Fibroblast of lung (primary cell): Measurements from ENCODE around the gene MTHFD2L. TPM values are rescaled to one million over a fixed set of nuclear protein-coding genes. Genes with fewer than 3 reads are reported as not detected.
A peak's percentile ranks its signal among the peaks of the same experiment; 100 is the strongest.

Experiments used
- DNase-seq, 2 donors: peaks; one replicate each; pipeline versions ENCODE4 v3.0.0 to v3.0.0-alpha.2; 2010; ENCODE audit warnings: low read depth in 2 of 2
- H2AFZ ChIP-seq: 2 replicates; pipeline ENCODE4 v1.5.1; 2012; ENCODE audit warnings: low read length, control low read depth, inconsistent platforms
- H3K27ac ChIP-seq: 2 replicates; pipeline ENCODE4 v1.5.1; 2011; ENCODE audit warnings: low read length, control low read depth; ENCODE audit not compliant: insufficient read depth
- H3K27me3 ChIP-seq: 2 replicates; pipeline ENCODE4 v1.5.1; 2011; ENCODE audit warnings: mild to moderate bottlenecking, low read length; ENCODE audit not compliant: control insufficient read depth, insufficient read depth
- H3K36me3 ChIP-seq: 2 replicates; pipeline ENCODE4 v1.5.1; 2011; ENCODE audit warnings: low read length; ENCODE audit not compliant: control insufficient read depth, insufficient read depth
- H3K4me1 ChIP-seq: 2 replicates; pipeline ENCODE4 v1.5.1; 2011; ENCODE audit warnings: low read length; ENCODE audit not compliant: control insufficient read depth, insufficient read depth; ENCODE audit errors: extremely low read depth
- H3K4me2 ChIP-seq: 2 replicates; pipeline ENCODE4 v1.5.1; 2011; ENCODE audit warnings: low read length, control low read depth; ENCODE audit not compliant: insufficient read depth; ENCODE audit errors: extremely low read depth
- H3K4me3 ChIP-seq, 4 experiments: fragments of 200-600 bp in 1 of 4; sonication (generic) in 1 of 4; replicated peaks in 1 of 4; 2 replicates each; pipeline ENCODE4 v1.5.1; 2011 to 2016; ENCODE audit warnings: low read length in 4 of 4, low read depth in 3 of 4, mild to moderate bottlenecking in 3 of 4, control low read depth in 2 of 4, inconsistent platforms in 1 of 4, mixed read lengths in 1 of 4; ENCODE audit not compliant: insufficient read depth in 1 of 4; ENCODE audit errors: control extremely low read depth in 1 of 4
- H3K79me2 ChIP-seq: 2 replicates; pipeline ENCODE4 v1.5.1; 2012; ENCODE audit warnings: mild to moderate bottlenecking, low read length, inconsistent platforms; ENCODE audit not compliant: control insufficient read depth, insufficient read depth
- H3K9ac ChIP-seq: 2 replicates; pipeline ENCODE4 v1.5.1; 2011; ENCODE audit warnings: mild to moderate bottlenecking, low read length, control low read depth; ENCODE audit not compliant: insufficient read depth
- H3K9me3 ChIP-seq: 2 replicates; pipeline ENCODE4 v1.5.1; 2012; ENCODE audit warnings: low read depth, low read length; ENCODE audit not compliant: control insufficient read depth, insufficient read depth
- H4K20me1 ChIP-seq: 2 replicates; pipeline ENCODE4 v1.5.1; 2011; ENCODE audit warnings: low read length; ENCODE audit not compliant: control insufficient read depth, insufficient read depth; ENCODE audit errors: extremely low read depth
- CTCF ChIP-seq, 2 donors: IDR thresholded peaks in 1 of 2; conservative IDR thresholded peaks in 1 of 2; 1 replicate in 1 of 2; 2 replicates in 1 of 2; pipeline ENCODE4 v1.5.1; 2011 to 2012; ENCODE audit warnings: low read length in 2 of 2, control low read depth in 1 of 2, inconsistent platforms in 1 of 2, low read depth in 1 of 2, mild to moderate bottlenecking in 1 of 2
- EZH2 ChIP-seq: IDR thresholded peaks from 2 replicates; pipeline ENCODE4 v1.5.1; 2012; ENCODE audit warnings: low read length, control low read depth, mild to moderate bottlenecking; ENCODE audit errors: missing control alignments
- polyA plus RNA-seq, 2 donors: library from polyadenylated mRNA; depleted of rRNA in 1 of 2; stranded (reverse) in 1 of 2; unstranded in 1 of 2; fragments of >200 nt; gene quantifications; 2 replicates each; pipeline ENCODE4 v1.2.1, GENCODE V29; 2011 to 2012; ENCODE audit warnings: missing spikeins in 1 of 2
- total RNA-seq: library from RNA; depleted of rRNA; stranded (reverse); fragments of >200 nt; gene quantifications from 2 replicates; pipeline ENCODE4 v1.2.1, GENCODE V29; 2014

Gene MTHFD2L
- total and polyA plus RNA-seq, 2 donors (not counting 1 experiment from before 2014, with no cell fraction given) = 4.4 to 13.0 TPM

- TF ChIP-seq CTCF (conservative IDR thresholded peaks at IDR 0.05 in 1 of 2, IDR thresholded peaks at IDR 0.05 in 1 of 2; ENCODE audit: low read depth in 1 of 2, low read length in 2 of 2) = no peak
- no peak for TF ChIP-seq EZH2
- H3K4me1 ChIP-seq = no peaks in the 10 kb centered on the region
- H3K9me3 ChIP-seq = no peaks in the 10 kb centered on the region
- no peak overlapping the region for H2AFZ ChIP-seq
- no peaks in the 10 kb centered on the region for H4K20me1 ChIP-seq
- no peaks in the 10 kb centered on the region for H3K79me2 ChIP-seq
- no peaks in the 10 kb centered on the region for H3K36me3 ChIP-seq
- H3K4me3 ChIP-seq = no peak overlapping the region
- DNase-seq = no peak
- no peak overlapping the region for H3K4me2 ChIP-seq
- no peaks in the 10 kb centered on the region for H3K27me3 ChIP-seq
- no peak overlapping the region for H3K27ac ChIP-seq
- no peak overlapping the region for H3K9ac ChIP-seq
Measured at GRCh38 chr4:74325886-74326285, 168.0 kb downstream of the MTHFD2L start.

GRCh38 chr4:74327762-74328161, 169.8 kb downstream of the MTHFD2L start:
- Histone ChIP-seq H3K27ac (no peak overlapping the region), H2AFZ (peak overlapping the region; percentile 22), H3K4me2 (no peak overlapping the region), H3K9me3 (no peaks in the 10 kb centered on the region), H3K36me3 (no peaks in the 10 kb centered on the region), H3K4me1 (no peaks in the 10 kb centered on the region), H3K27me3 (no peaks in the 10 kb centered on the region), H3K79me2 (no peaks in the 10 kb centered on the region), H3K4me3 (no peak overlapping the region), H4K20me1 (no peaks in the 10 kb centered on the region), H3K9ac (no peak overlapping the region)
- peak in 1 of 2 donors; percentile 38 for DNase-seq
- TF ChIP-seq EZH2 = no peak

GRCh38 chr4:74328501-74328900, 170.6 kb downstream of the MTHFD2L start:
- no peak overlapping the region for H3K27ac ChIP-seq
- TF ChIP-seq EZH2 (no peak), CTCF (conservative IDR thresholded peaks at IDR 0.05 in 1 of 2, IDR thresholded peaks at IDR 0.05 in 1 of 2; ENCODE audit: low read depth in 1 of 2, low read length in 2 of 2) (no peak)
- no peak overlapping the region for H2AFZ ChIP-seq
- H4K20me1 ChIP-seq = no peaks in the 10 kb centered on the region
- no peaks in the 10 kb centered on the region for H3K4me1 ChIP-seq
- DNase-seq = no peak
- H3K4me3 ChIP-seq = no peak overlapping the region
- no peak overlapping the region for H3K9ac ChIP-seq
- H3K27me3 ChIP-seq = no peaks in the 10 kb centered on the region
- H3K36me3 ChIP-seq = no peaks in the 10 kb centered on the region
- no peaks in the 10 kb centered on the region for H3K9me3 ChIP-seq
- H3K79me2 ChIP-seq = no peaks in the 10 kb centered on the region
- no peak overlapping the region for H3K4me2 ChIP-seq
